ENCODE results near the gene TTYH3.
A peak's percentile ranks its signal among the peaks of the same experiment; 100 is the strongest.

The TTYH3 gene

DNA sequence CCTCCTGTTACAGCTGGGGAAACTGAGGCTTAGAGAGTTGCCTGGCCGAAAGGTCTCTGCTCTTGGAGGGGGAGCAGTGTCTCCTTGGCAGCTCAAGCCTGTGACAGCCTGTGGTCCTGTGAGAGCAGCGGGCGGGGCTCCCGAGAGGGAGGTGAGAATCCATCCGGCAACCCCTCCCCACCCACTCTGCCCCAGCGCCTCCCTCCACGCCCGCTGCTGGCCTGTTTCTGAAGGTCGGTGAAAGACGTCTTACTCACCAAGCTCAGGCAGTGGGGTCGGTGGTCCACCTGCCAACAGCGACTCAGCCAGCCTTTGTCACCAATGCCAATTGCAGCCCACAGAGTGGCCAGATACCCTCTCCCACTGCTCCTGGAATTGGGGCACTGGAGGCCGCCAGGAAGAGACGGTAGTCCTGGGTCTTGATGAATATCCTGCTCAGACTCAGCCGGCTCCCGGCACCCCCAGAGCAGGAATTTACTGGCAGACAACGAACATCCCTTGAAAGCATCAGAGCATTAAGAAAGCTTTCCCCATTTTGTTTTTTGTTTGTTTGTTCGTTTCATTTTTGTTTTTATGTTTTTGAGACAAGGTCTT lies 7.4 kb upstream of the TTYH3 start:
- no peak for TF ChIP-seq CTCF (IDR thresholded peaks at IDR 0.05; ENCODE audit: poor library complexity, severe bottlenecking)

GRCh38 chr7:2626498-2627117 lies 5.2 kb upstream of the TTYH3 start:
- Histone ChIP-seq H3K4me1 (ENCODE audit: insufficient read depth, poor library complexity, severe bottlenecking) (peaks cover 3% of the 10 kb centered on the region), H3K36me3 (ENCODE audit: low read depth) (no peaks in the 10 kb centered on the region), H3K27me3 (ENCODE audit: insufficient read depth, poor library complexity, severe bottlenecking) (no peaks in the 10 kb centered on the region), H3K27ac (ENCODE audit: poor library complexity, severe bottlenecking) (no peak overlapping the region), H3K9me3 (ENCODE audit: severe bottlenecking) (no peaks in the 10 kb centered on the region), H3K4me3 (ENCODE audit: severe bottlenecking) (no peak overlapping the region)
- ATAC-seq (ENCODE audit: low read depth), result no peak
- no peak for DNase-seq (ENCODE audit: low spot score)
- TF ChIP-seq CTCF (IDR thresholded peaks at IDR 0.05; ENCODE audit: poor library complexity, severe bottlenecking), result no peak

More for the DNA sequence above, 7.4 kb upstream of the TTYH3 start:
- DNase-seq (ENCODE audit: low spot score) (no peak), ATAC-seq (ENCODE audit: low read depth) (no peak)
- Histone ChIP-seq H3K9me3 (ENCODE audit: severe bottlenecking) (no peaks in the 10 kb centered on the region), H3K4me1 (ENCODE audit: insufficient read depth, poor library complexity, severe bottlenecking) (no peaks in the 10 kb centered on the region), H3K27me3 (ENCODE audit: insufficient read depth, poor library complexity, severe bottlenecking) (no peaks in the 10 kb centered on the region), H3K27ac (ENCODE audit: poor library complexity, severe bottlenecking) (peak overlapping the region; percentile 20), H3K4me3 (ENCODE audit: severe bottlenecking) (no peak overlapping the region), H3K36me3 (ENCODE audit: low read depth) (no peaks in the 10 kb centered on the region)

- no peaks in the 10 kb centered on the region for H3K9me3 ChIP-seq (ENCODE audit: severe bottlenecking)
- no peaks in the 10 kb centered on the region for H3K27me3 ChIP-seq (ENCODE audit: insufficient read depth, poor library complexity, severe bottlenecking)
- H3K27ac ChIP-seq (ENCODE audit: poor library complexity, severe bottlenecking), result no peak overlapping the region
- no peak for TF ChIP-seq CTCF (IDR thresholded peaks at IDR 0.05; ENCODE audit: poor library complexity, severe bottlenecking)
- H3K36me3 ChIP-seq (ENCODE audit: low read depth), result no peaks in the 10 kb centered on the region
- no peak for ATAC-seq (ENCODE audit: low read depth)
- no peak for DNase-seq (ENCODE audit: low spot score)
- peaks cover 3% of the 10 kb centered on the region for H3K4me1 ChIP-seq (ENCODE audit: insufficient read depth, poor library complexity, severe bottlenecking)
- no peak overlapping the region for H3K4me3 ChIP-seq (ENCODE audit: severe bottlenecking)
Observed at GRCh38 chr7:2627258-2628129, 4.3 kb upstream of the TTYH3 start.

DNA sequence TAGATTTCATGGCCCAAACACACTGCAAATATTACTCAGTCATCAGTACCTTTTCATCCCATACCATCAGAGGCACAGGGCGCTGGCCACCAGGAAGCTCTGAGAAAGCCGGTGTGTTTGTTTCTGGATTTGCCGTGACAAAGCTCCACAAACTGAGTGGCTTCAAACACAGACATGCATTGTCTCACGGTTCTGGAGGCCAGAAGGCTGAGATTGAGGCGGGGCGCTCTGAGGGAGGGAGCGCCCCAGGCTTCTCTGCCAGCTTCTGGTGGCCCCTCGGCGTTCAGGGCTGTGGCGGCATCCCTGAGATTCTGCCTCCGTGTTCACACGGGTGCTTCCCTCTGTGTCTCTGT lies 3.7 kb upstream of the TTYH3 start:
- DNase-seq (ENCODE audit: low spot score), result no peak
- Histone ChIP-seq H3K4me1 (ENCODE audit: insufficient read depth, poor library complexity, severe bottlenecking) (peaks cover 3% of the 10 kb centered on the region), H3K27me3 (ENCODE audit: insufficient read depth, poor library complexity, severe bottlenecking) (no peaks in the 10 kb centered on the region), H3K36me3 (ENCODE audit: low read depth) (no peaks in the 10 kb centered on the region), H3K9me3 (ENCODE audit: severe bottlenecking) (no peaks in the 10 kb centered on the region), H3K27ac (ENCODE audit: poor library complexity, severe bottlenecking) (no peak overlapping the region), H3K4me3 (ENCODE audit: severe bottlenecking) (no peak overlapping the region)
- ATAC-seq (ENCODE audit: low read depth), result no peak
- no peak for TF ChIP-seq CTCF (IDR thresholded peaks at IDR 0.05; ENCODE audit: poor library complexity, severe bottlenecking)
